D721Med (cell line): Measurements from ENCODE around the gene WNT6.
"Not testable (repeated sequence)": the region's sequence is repeated elsewhere in the genome, so short reads cannot be mapped to it uniquely, and the experiment has no call there.

Experiments used
- DNase-seq: peaks from one replicate; pipeline ENCODE4 v3.0.0; 2011; ENCODE audit warnings: low spot score; ENCODE audit not compliant: insufficient read length
- FAIRE-seq: peaks from 2 replicates; lab custom pipeline; 2011; peaks lifted over from hg19 to GRCh38; lab: Jason Lieb, UNC
- TF ChIP-seq, protein P1 (sequence below): IDR thresholded peaks from 2 replicates; pipeline ENCODE4 v1.5.1; 2012; ENCODE audit warnings: mild to moderate bottlenecking, control low read depth; ENCODE audit not compliant: insufficient read depth; ENCODE audit errors: missing control alignments

Gene WNT6

DNA sequence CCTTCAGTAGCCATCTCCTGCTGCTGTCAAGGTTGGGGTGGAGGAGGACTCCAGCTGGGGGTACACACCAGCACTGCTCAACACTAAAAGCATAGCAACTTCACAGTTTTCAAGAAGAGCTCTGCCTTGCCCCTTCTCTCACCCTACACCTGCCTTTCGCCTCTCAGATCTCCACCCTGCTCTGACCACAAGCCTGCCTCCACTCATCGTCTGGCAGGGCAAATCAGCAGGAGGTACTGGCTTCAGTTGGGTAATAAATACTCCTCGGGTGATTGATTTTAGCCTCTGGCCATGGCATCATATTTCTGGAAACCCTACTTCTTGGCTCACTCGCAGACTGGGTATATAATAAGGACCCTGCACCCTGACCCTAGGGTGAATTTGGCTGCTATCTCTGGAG, 24.9 kb upstream of the WNT6 start:
- TF ChIP-seq, protein P1, sequence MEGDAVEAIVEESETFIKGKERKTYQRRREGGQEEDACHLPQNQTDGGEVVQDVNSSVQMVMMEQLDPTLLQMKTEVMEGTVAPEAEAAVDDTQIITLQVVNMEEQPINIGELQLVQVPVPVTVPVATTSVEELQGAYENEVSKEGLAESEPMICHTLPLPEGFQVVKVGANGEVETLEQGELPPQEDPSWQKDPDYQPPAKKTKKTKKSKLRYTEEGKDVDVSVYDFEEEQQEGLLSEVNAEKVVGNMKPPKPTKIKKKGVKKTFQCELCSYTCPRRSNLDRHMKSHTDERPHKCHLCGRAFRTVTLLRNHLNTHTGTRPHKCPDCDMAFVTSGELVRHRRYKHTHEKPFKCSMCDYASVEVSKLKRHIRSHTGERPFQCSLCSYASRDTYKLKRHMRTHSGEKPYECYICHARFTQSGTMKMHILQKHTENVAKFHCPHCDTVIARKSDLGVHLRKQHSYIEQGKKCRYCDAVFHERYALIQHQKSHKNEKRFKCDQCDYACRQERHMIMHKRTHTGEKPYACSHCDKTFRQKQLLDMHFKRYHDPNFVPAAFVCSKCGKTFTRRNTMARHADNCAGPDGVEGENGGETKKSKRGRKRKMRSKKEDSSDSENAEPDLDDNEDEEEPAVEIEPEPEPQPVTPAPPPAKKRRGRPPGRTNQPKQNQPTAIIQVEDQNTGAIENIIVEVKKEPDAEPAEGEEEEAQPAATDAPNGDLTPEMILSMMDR = no peak
- no peak for DNase-seq
- FAIRE-seq = no peak

DNA sequence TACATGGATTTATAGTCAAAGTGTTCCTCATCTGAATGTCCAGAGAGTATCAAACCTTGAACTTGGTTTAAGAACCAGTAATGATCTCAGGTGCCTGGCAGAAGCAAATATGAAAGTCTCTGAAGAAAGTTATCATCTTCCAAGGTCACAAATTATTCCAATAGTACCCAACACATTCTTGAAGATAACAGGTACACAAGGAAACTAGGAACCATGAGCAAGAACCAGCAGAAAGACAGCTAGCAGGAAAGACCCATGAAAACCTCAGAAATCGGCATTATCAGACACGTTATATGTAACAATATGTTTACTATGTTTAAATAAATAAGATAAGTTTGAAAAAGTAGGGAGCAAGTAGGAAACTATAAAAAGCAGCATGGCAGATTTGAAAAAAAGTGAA, 22.1 kb upstream of the WNT6 start:
- no peak for DNase-seq
- TF ChIP-seq, protein P1 = no peak
- no peak for FAIRE-seq

DNA sequence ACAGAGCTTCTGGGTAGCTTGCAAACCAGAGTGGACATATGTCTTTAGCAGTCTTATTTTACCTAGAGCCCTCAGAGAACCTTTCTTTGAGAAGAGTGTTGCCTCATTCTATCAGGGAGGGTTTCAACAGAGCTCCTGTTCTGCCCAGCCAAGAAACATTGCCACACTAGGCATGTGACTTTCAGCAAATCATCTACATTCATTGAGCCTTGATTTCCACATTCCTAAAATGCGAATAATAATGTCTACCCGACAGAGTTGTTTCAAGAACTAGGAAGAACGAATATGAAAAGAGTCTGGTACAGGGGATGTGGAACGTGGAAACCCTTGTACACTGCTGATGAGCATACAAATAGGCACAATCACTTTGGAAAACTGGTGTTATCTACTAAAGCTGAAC, 20.2 kb upstream of the WNT6 start:
- FAIRE-seq = no peak
- DNase-seq = no peak
- TF ChIP-seq, protein P1 = no peak

DNA sequence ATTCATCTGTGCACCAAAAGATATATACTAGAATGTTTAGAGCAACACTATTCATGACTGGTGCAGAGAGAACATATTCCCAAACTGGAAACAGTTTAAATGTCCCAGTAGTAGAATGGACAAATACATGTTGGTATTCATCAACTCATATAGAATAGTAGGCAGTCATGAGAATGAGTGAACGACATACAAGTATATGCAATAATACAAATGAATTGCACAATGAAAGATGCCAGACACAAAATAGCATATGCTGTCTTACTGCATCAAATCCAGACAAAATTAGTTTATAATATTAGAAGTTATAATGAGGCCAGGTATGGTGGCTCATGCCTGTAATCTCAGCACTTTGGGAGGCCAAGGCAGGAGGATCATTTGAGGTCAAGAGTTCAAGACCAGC, 19.7 kb upstream of the WNT6 start:
- FAIRE-seq (no peak), DNase-seq (no peak)
- TF ChIP-seq, protein P1 = no peak

DNA sequence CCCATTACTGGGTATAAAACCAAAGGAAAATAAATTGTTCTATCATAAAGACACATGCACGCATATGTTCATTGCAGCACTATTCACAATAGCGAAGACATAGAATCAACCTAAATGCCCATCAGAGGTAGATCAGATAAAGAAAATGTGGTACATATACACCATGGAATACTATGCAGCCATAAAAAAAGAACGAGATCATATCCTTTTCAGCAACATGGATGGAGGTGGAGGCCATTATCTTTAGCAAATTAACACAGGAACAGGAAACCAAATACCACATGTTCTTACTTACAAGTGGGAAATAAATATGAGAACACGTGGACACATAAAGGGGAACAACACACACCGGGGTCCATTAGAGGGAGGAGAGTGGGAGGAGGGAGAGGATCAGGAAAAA, 15.3 kb upstream of the WNT6 start:
- DNase-seq, FAIRE-seq: not testable (repeated sequence)

DNA sequence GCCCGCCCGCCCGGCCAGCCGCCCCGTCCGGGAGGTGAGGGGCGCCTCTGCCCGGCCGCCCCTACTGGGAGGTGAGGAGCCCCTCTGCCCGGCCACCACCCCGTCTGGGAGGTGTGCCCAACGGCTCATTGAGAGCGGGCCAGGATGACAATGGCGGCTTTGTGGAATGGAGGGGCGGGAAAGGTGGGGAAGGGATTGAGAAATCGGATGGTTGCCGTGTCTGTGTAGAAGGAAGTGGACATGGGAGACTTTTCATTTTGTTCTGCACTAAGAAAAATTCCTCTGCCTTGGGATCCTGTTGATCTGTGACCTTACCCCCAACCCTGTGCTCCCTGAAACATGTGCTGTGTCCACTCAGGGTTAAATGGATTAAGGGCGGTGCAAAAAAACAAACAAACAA, 12.6 kb upstream of the WNT6 start:
- FAIRE-seq, DNase-seq: not testable (repeated sequence)

DNA sequence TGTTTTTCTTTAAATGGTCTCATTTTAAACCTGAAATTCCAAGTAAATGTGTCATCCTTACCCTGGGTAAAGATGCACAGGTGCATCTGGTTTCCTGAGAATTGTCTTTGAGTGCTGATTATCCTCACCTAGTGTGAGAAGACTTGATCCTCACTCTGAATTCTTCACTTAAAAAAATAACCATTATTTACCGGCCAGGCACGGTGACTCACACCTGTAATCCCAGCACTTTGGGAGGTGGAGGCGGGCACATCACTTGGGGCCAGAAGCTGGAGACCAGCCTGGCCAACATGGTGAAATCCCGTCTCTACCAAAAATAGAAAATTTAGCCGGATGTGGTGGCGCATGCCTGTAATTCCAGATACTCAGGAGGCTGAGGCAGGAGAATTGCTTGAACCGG, 9.9 kb upstream of the WNT6 start:
- TF ChIP-seq, protein P1 = no peak
- FAIRE-seq (no peak), DNase-seq (no peak)

DNA sequence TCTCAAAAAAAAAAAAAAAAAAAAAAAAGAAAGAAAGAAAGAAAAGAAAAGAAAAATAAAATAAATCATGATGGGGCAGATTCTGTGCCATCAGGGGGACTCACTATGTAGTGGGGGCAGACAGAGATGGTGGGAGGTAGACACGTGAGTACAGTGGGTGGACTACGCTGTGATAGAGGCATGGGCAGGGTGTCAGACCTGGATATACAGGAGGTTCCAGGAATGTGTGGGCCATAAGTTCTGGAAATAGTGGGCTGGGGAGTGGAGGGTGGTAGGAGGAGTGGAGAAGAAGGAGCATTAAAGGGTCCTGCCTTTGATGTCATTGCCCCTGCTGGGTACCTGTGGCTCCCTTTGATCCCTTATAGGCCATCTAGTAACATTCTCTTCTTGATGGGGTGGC, 8.8 kb upstream of the WNT6 start:
- FAIRE-seq (no peak), DNase-seq (no peak)
- TF ChIP-seq, protein P1 = no peak

DNA sequence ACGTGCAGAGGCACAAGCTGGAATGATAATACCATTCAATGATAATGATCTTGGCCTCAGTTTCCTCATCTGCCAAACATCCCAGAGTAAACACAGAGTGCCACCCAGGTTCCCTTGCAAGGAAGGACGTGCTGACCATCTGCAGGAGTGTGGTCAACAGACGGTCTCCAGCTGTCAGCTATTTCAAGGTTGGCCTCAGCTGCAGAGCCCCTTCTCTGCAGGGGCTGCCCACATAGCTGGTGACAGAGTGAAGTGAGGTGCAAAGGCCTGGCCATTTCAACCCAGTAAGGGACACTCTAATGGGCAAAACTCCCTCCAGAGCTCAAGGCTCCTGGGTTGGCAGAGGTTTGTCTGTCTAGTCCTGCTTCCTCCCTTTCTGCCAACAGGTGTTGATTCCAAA, 8.3 kb upstream of the WNT6 start:
- DNase-seq (no peak), FAIRE-seq (no peak)
- TF ChIP-seq, protein P1 = no peak
